Activated CD4-positive, alpha-beta T cell treated with anti-CD3 and anti-CD28 coated beads for 36 hours (primary cell): ENCODE results near the gene HAGHL. TPM values are rescaled to one million over a fixed set of nuclear protein-coding genes. Genes with fewer than 3 reads are reported as not detected.
"Not testable (repeated sequence)": the region's sequence is repeated elsewhere in the genome, so short reads cannot be mapped to it uniquely, and the experiment has no call there.

Experiments
- ATAC-seq: fragments of 200-7000 bp; cut with Tn5 transposase; one replicate; pipeline ENCODE4 v1.10.0; 2021; ENCODE audit warnings: mild to moderate bottlenecking, moderate library complexity
- CTCF ChIA-PET: fragments of 350-600 bp; sonication (Branson Sonifier 250); formaldehyde crosslinking; loops from one replicate; lab custom pipeline; 2021; ENCODE audit warnings: antibody characterized with exemption; lab: Charles Lee
- POLR2A ChIA-PET: fragments of 350-600 bp; sonication (Branson Sonifier 250); formaldehyde crosslinking; loops from one replicate; lab custom pipeline; 2021; ENCODE audit warnings: antibody characterized with exemption, inconsistent platforms; lab: Charles Lee
- DNase-seq: peaks from one replicate; pipeline ENCODE4 v3.0.0-alpha.2; 2020
- H3K27ac Mint-ChIP-seq: one replicate; pipeline ENCODE4 v1.8.0; 2021; ENCODE audit warnings: mixed read lengths
- H3K27me3 Mint-ChIP-seq: one replicate; pipeline ENCODE4 v1.8.0; 2021; ENCODE audit warnings: mixed read lengths
- H3K36me3 Mint-ChIP-seq: one replicate; pipeline ENCODE4 v1.8.0; 2021; ENCODE audit warnings: low read depth, mixed read lengths
- H3K4me1 Mint-ChIP-seq: one replicate; pipeline ENCODE4 v1.8.0; 2021; ENCODE audit warnings: mixed read lengths
- H3K4me3 Mint-ChIP-seq: one replicate; pipeline ENCODE4 v1.8.0; 2021; ENCODE audit warnings: mild to moderate bottlenecking, moderate library complexity, mixed read lengths
- H3K9me3 Mint-ChIP-seq: one replicate; pipeline ENCODE4 v1.8.0; 2021; ENCODE audit warnings: low read depth, mixed read lengths
- intact Hi-C, 2 experiments: fragments of 100-400 bp; cut with DNase I in 1 of 2; cut with micrococcal nuclease in 1 of 2; formaldehyde crosslinking; loops; one replicate each; pipeline versions ENCODE4 v1.14.2 to v1.15.1; 2022 to 2024; cut with DNase I, micrococcal nuclease
- total RNA-seq, 2 experiments: library from RNA; stranded (reverse); gene quantifications; one replicate each; pipeline ENCODE4 v1.2.3, GENCODE V29; 2021

Gene HAGHL
- total RNA-seq, 2 experiments from 2014 or later = 10.0 to 11.7 TPM

DNA sequence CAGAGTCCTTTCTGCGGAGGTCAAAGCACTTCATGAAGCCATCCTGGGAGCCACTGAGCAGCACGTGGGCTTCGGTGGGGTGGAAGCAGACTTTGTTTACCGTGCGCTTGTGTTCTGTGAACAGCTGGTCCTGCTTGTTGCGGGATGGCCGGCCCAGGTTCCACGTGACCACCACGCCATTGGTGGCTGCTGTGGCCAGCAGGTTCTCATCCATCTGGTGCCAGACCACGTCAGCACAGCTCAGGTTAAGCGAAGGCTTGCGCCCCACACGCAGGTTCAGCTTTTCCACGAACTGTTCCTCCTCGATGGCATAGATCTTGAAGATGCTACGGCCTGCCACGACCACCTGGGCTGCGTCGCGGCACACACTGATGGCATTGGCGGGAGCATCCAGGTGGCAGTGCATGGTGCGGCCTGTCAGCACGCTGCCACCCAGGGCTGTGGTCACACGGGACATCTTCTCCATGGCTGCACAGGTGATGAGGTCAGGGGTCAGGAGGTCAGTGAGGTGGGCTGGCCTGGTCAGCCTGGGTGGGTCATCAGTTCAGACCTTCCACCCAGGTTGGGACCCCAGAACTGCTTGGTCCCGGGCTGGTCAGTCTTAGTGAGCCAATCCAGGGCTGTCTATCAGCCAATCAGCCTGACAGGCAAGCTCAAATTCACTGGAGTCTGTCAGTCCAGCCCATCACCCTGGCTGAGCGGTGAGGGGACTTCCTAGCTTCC is 37.6 kb upstream of the HAGHL start:
- Mint-ChIP-seq H3K9me3 (no peaks in the 10 kb centered on the region), H3K27ac (peak overlapping the region; percentile 80), H3K27me3 (no peaks in the 10 kb centered on the region), H3K4me3 (peak overlapping the region; percentile 85), H3K36me3 (peaks cover 10% of the 10 kb centered on the region), H3K4me1 (peaks cover 21% of the 10 kb centered on the region)
- intact Hi-C loops = no loop called here
- no peak for DNase-seq
- no peak for ATAC-seq
- ChIA-PET POLR2A (no interaction called here), CTCF (interaction anchor here (0.7 to 1.7 kb wide), 3 partner anchors 23 to 61 kb away, joined by 3 to 4 read pairs (median 3); no protein-coding TSS in a partner anchor)

DNA sequence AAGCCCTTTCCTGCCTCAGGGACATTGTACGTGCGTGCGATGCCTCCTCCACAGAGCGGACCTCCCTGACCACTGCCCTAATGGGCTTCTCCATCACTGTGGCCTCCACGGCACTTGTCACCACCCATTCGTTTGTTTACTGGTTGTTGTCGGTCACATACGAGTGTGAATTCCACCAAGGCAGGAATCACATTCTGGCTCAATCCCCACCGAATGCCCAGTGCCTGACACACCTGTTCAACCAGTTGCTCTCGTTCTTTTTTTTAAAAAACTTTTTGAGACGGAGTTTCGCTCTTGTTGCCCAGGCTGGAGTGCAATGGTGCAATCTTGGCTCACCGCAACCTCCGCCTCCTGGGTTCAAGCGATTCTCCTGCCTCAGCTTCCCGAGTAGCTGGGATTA is 35.7 kb upstream of the HAGHL start:
- H3K27me3 Mint-ChIP-seq, POLR2A ChIA-PET, ATAC-seq, H3K9me3 Mint-ChIP-seq, DNase-seq, intact Hi-C loops, H3K36me3 Mint-ChIP-seq, CTCF ChIA-PET: not testable (repeated sequence)
- H3K27ac Mint-ChIP-seq = peak overlapping the region; percentile 58
- H3K4me1 Mint-ChIP-seq = peaks cover 25% of the 10 kb centered on the region
- peak overlapping the region; percentile 85 for H3K4me3 Mint-ChIP-seq

DNA sequence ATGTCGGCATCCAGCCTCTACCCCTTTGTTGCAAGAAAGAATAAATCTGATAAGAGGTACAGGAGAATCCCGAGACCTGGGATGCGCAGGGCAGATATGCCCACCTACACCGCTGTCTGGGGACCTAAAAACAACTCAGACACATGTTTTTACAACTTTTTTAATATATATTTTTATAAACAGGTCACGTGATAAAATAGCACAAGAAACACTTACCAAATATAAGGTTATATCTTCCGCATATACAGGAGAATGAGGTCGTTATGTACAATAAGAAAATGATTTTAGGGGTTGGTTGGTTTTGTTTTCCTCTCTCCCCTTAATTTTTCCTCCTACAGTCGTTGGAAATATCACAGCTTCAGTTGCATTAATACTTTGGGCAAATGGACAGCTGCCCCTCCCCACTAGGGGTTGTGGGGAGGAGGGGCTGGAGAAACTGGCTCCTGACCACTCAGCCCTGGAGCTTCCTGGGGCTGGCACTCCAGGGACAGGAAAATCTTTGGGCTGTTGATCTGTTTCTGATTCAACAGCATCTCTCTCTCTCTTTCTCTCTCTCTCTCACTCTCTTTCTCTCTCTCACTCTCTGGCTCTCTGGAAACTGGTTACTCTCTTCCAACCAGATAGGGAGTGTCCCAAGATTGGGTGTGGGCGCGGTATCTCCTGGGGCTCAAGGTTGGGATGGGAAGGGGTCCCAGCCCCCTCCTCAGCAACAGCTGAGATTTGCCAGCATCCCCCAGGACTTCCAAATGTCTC is 34.4 kb upstream of the HAGHL start:
- POLR2A ChIA-PET = interaction anchor here (0.8 kb wide), 1 partner anchor 358 kb away, joined by 3 read pairs; no protein-coding TSS in a partner anchor
- DNase-seq (no peak), ATAC-seq (no peak)
- Mint-ChIP-seq H3K27me3 (no peaks in the 10 kb centered on the region), H3K4me1 (peaks cover 27% of the 10 kb centered on the region), H3K4me3 (no peak overlapping the region), H3K27ac (no peak overlapping the region), H3K9me3 (no peaks in the 10 kb centered on the region), H3K36me3 (no peaks in the 10 kb centered on the region)
- intact Hi-C loops = no loop called here
- CTCF ChIA-PET = no interaction called here

DNA sequence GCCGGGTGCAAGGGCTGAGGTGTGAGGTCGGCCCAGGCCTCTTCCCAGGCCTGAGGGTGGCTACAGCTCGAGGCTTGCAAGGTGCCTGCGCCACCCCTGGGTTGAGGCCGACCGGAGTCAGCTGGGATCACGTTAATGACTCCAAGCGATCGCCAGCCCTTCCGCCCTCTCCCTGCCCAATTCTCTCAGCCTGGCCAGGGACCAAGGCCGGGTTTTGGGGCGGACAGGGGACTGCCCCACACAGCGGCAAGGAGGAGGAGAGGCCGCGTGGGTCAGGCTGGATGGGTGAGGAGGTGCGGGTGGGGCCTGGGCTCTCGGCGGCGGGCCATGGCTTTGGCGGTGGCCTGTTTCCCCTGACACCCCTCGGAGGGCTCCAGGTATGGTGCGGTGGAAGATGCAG is 33.5 kb upstream of the HAGHL start:
- Mint-ChIP-seq H3K36me3 (no peaks in the 10 kb centered on the region), H3K4me3 (no peak overlapping the region), H3K4me1 (peaks cover 27% of the 10 kb centered on the region), H3K9me3 (no peaks in the 10 kb centered on the region), H3K27ac (no peak overlapping the region), H3K27me3 (no peaks in the 10 kb centered on the region)
- POLR2A ChIA-PET = no interaction called here
- ATAC-seq (no peak), DNase-seq (no peak)
- intact Hi-C loops = no loop called here
- CTCF ChIA-PET = no interaction called here

DNA sequence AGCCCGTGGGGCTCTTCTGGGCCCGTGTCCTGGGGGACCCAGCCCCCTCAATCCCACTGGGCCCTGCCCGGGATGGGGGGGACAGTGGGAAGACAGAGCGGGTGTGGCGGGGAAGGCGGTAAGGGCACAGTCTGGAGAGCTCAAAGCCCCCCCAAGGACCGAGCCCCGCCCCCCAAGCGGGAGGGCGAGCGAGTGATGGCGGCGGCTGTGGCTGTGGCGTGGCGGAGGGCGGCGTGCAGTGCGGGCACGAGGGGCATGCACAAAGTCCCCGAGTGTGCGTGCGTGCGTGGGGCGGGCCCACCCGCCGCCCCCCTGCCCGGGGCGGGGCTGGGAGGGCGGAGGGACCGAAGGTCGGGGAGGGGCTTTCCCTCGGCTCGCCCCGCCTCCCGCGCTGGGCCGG is 33.1 kb upstream of the HAGHL start:
- Mint-ChIP-seq H3K4me3 (no peak overlapping the region), H3K9me3 (no peaks in the 10 kb centered on the region), H3K27ac (no peak overlapping the region), H3K27me3 (no peaks in the 10 kb centered on the region), H3K36me3 (no peaks in the 10 kb centered on the region), H3K4me1 (peaks cover 23% of the 10 kb centered on the region)
- intact Hi-C loops = loop anchor here in 1 of 2 experiments (2.0 kb wide), 1 partner anchor 27 kb away; the partner anchor contains the start of gene ANTKMT
- ATAC-seq (no peak), DNase-seq (peak; percentile 48)
- ChIA-PET POLR2A (no interaction called here), CTCF (interaction anchor here (0.6 kb wide), 1 partner anchor 324 kb away, joined by 3 read pairs; no protein-coding TSS in a partner anchor)

DNA sequence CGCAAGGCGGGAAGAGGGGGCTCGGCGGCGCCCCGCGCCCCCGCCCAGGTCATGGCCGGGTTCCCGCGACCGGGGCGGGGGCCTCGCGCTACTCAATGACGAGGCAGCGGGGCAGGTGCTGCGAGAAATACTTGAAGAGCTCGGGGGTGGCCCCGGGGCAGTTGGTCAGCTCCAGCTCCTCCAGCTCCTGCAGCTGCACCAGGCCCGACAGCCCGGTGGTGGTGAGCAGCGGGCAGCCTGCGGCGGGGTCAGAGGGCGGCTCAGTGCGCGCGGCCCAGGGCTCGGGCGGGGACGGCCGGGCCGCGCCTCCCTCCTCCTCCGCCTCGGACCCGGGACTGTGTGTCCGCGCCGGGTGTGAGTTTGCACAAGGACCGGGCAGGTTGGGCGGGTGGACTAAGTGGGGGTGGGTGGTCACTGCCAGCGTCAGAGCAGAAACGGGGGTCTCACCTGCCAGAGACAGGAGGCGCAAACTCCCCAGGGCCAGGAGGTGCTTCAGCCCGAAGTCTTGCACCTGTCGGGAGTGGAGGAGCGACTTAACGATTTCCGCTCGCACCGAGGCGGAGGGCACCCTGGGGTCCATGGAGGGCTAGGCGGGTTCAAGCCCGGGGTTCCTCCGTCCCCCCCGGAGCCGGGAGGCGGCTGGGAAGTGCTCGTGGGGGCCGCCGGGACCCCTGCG is 32.6 kb upstream of the HAGHL start:
- intact Hi-C loops = loop anchor here in 1 of 2 experiments (2.0 kb wide), 1 partner anchor 26 kb away; the partner anchor contains the start of gene ANTKMT
- CTCF ChIA-PET = interaction anchor here (0.6 to 2.1 kb wide), 3 partner anchors 16 to 325 kb away, joined by 3 to 6 read pairs (median 3); no protein-coding TSS in a partner anchor

DNA sequence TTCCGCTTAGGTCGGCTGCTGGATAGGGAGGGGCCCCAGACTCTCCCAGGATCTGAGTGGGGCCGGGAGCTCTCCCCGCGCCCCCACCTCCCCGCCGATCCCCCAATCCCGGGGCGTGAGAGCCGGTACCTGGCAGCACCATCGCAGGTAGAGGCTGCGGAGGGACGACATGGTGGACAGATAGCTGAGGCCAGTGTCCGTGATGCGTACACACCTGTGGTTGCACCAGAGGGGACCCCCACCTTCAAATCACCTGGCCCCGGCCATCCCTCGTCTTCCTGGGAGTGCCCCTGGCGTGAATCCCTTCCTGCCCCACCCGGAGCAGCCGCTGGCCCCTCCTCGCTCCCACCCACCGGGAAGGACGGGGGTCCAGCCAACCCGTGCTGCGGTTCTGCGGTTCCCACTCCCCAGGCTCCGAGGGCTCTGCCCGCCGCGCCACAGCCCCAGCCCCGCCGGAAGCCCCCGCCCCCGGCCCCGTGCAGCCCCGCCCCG is 32.0 kb upstream of the HAGHL start:
- POLR2A ChIA-PET = interaction anchor here (0.9 kb wide), 1 partner anchor 13 kb away, joined by 3 read pairs; no protein-coding TSS in a partner anchor
- Mint-ChIP-seq H3K4me1 (peaks cover 15% of the 10 kb centered on the region), H3K4me3 (peak overlapping the region; percentile 77), H3K9me3 (no peaks in the 10 kb centered on the region), H3K27ac (no peak overlapping the region), H3K27me3 (no peaks in the 10 kb centered on the region), H3K36me3 (no peaks in the 10 kb centered on the region)
- no peak for ATAC-seq
- no peak for DNase-seq
- CTCF ChIA-PET = interaction anchor here (1.0 to 2.1 kb wide), 3 partner anchors 15 to 270 kb away, joined by 3 to 11 read pairs (median 6); no protein-coding TSS in a partner anchor
- intact Hi-C loops = loop anchor here in 1 of 2 experiments (1.0 to 5.0 kb wide), 6 partner anchors 20 to 457 kb away; partner anchors contain the start of genes ANTKMT, CACNA1H, CHTF18 and METRN

More for the DNA sequence above, 32.6 kb upstream of the HAGHL start:
- Mint-ChIP-seq H3K36me3 (no peaks in the 10 kb centered on the region), H3K4me3 (peak overlapping the region; percentile 77), H3K4me1 (peaks cover 18% of the 10 kb centered on the region), H3K27me3 (no peaks in the 10 kb centered on the region), H3K27ac (no peak overlapping the region), H3K9me3 (no peaks in the 10 kb centered on the region)
- DNase-seq (no peak), ATAC-seq (no peak)
- POLR2A ChIA-PET = no interaction called here

DNA sequence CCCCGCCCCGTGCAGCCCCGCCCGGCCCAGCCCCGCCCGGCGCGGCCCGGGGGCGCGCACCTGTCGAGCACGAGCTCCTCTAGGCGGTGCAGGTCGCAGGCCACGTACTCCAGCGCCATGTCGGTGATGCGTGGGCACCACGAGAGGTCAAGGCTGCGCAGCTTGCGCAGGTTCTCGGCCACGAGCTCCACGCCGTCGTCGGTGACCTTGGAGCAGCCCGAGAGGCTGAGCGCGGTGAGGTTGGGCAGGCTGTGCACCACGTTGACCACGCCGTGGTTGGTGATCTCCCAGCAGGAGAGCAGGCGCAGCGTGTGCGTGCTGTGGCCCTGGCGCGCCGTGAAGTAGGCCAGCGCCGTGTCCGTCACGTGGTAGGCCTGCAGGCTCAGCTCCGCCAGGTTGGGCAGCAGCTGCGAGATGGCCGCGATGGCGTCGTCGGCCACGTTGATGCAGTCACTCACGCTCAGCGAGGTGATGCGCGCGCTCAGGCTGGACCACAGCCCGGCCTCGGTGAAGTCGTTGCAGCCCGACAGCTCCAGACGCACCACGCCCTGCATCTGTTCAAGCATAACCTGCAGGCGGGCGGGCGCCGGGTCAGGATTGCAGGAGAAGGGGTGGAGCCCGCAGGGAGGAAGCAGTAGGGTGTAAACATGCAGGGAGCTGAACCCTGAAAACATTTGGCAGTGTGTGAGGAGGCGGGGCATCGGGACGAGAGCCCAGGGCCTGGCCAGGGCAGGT is 31.4 kb upstream of the HAGHL start:
- POLR2A ChIA-PET = interaction anchor here (0.9 kb wide), 1 partner anchor 12 kb away, joined by 3 read pairs; no protein-coding TSS in a partner anchor
- intact Hi-C loops = loop anchor here in 1 of 2 experiments (1.0 to 5.0 kb wide), 6 partner anchors 20 to 457 kb away; partner anchors contain the start of genes ANTKMT, CACNA1H, CHTF18 and METRN

DNA sequence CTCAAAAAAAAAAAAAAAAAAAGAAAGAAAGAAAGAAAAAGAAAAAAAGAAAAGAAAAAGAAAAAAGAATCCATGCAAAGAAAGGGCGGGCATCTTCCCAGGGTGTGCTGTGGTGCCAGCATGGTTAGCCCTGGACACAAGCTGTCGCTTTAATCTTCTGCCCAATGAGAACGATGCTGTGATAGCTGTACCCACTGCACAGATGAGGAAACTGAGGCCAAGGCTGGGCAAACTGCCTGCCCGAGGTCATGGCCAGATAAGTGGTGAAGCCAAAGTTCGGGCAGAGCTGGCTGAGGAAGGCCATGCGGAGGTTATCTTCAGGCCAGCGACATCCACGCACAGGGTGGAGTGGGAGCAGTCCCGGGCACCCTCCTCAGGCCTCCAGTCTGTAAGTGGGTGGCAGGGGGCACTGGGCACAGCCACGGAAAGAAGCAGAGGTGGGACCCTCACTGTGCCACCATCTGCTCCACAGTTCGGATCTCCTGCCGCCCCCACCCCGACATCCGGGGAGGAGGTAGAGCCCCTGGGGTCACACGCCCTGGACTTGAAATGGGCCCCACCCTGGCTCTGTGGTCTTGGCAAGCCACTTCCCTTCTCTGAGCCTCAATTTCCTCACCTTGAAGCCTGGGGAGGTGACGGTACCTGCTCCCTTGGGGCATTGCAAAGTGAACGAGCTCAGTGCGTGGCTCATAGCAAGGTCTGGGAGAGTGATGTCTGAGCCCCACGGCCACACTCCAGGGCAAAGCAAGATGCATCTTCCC is 27.8 kb upstream of the HAGHL start:
- no peak overlapping the region for H3K4me3 Mint-ChIP-seq
- H3K27me3 Mint-ChIP-seq = peaks cover 13% of the 10 kb centered on the region
- no peaks in the 10 kb centered on the region for H3K36me3 Mint-ChIP-seq
- H3K9me3 Mint-ChIP-seq = no peaks in the 10 kb centered on the region
- H3K4me1 Mint-ChIP-seq = peaks cover 10% of the 10 kb centered on the region
- POLR2A ChIA-PET = no interaction called here
- no peak overlapping the region for H3K27ac Mint-ChIP-seq
- DNase-seq (no peak), ATAC-seq (no peak)
- CTCF ChIA-PET = interaction anchor here (0.9 kb wide), 1 partner anchor 26 kb away, joined by 4 read pairs; no protein-coding TSS in a partner anchor
- intact Hi-C loops = loop anchor here in 1 of 2 experiments (5.0 kb wide), 2 partner anchors 88 to 453 kb away; partner anchors contain the start of genes CACNA1H, CHTF18 and RPUSD1

More for the DNA sequence above, 31.4 kb upstream of the HAGHL start:
- Mint-ChIP-seq H3K4me3 (peak overlapping the region; percentile 77), H3K36me3 (no peaks in the 10 kb centered on the region), H3K4me1 (peaks cover 13% of the 10 kb centered on the region), H3K9me3 (no peaks in the 10 kb centered on the region), H3K27ac (peak overlapping the region; percentile 80), H3K27me3 (no peaks in the 10 kb centered on the region)
- DNase-seq (peak; percentile 89), ATAC-seq (peak; percentile 82)
- CTCF ChIA-PET = interaction anchor here (1.0 to 2.1 kb wide), 4 partner anchors 15 to 269 kb away, joined by 3 to 11 read pairs (median 5); partner anchors contain the start of gene CIAO3
